NCI-H1417 (cell line): ENCODE measurements around the gene PGAM2.

Source experiments
- DNase-seq, 3 experiments: peaks; one replicate each; lab custom pipeline; 2025; lab: John Stamatoyannopoulos, UW

Gene PGAM2

GRCh38 chr7:44082541-44083207 is 17.3 kb upstream of the PGAM2 start:
- peak; percentile 98 to 99 (median 98) for DNase-seq

- DNase-seq: peak in 1 of 3 experiments; percentile 10
These were observed 15.9 kb upstream of the PGAM2 start for GRCh38 chr7:44081266-44081748.

DNA sequence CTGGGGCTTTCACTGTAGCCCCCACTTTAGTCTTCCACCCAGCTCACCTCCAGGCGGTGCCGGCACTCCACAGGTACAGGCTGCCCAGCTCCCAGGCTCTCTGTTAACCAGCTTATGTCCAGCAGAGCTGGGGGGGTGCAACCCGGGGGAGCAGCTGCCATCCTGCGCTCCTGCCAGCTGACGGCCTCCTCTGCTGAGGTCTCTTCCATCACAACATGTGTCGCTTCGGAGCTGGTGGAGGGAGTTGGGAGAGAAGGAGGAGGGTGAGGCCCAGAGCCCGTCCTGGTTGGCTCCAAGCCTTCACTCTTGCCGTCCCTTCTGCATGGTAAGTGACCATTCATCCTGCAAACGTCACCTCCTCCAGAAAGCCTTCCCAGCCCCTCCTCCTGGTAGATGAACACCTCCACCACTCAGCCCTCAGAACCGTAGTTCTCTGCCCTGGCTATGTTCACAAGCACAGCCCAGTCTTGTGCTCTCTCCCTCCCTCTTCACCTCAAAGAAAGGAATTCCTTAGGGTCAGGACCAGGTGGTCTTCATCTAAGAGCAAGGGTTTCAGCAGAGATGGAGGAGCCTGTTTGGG is 15.4 kb upstream of the PGAM2 start:
- DNase-seq: no peak

DNA sequence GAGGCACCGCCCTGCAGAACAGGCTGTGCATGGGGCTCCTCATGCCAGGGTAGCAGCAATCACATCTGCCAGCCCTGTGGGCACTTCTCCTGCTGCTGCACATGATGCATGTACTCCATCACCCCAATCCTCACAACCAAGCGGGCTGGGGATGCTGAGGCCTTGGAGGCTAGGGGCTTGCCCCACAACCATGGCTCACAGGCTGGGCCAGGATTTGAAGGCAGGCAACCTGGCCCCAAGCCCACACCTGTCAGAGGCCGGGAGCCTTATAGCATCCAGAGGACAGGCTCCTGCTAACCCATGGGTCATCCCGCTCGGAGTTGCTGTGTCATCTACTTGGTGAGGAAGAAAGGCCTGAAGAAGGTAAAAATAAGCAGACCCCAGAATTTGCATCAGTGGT is 14.8 kb upstream of the PGAM2 start:
- no peak for DNase-seq

DNA sequence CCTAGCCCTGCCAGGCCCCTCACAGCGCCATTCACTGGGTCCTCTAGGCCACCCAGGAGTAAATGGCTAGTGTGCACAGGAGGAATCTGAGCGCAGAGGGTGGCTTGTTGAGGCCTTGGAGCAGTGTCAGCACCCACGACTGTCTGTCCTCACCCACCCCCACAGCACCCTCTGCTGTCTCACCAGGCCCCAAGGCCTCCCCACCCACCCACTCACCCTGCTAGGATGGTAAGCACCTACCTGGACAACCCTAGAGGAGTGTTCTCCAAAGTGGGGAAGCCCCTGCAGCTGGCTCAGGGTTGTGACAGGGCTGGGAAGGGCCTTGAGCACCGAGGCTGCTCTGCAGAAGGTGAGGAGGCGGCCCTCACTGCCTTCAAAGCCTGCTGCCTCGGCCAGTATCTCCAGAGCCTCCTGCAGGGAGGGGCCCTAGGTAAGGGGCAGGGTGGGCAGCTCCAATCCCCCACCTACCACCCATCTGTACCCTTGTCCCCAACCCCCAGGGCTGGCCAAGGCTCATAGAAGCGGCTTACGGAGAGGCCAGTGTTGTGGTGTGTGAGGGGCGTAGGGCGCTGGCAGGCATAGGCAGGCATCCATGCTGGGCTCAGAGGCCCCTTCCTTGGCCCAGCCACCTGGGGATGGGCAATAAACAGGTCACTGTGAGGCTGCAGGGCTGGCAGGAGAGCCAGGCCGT is 14.1 kb upstream of the PGAM2 start:
- DNase-seq: no peak

DNA sequence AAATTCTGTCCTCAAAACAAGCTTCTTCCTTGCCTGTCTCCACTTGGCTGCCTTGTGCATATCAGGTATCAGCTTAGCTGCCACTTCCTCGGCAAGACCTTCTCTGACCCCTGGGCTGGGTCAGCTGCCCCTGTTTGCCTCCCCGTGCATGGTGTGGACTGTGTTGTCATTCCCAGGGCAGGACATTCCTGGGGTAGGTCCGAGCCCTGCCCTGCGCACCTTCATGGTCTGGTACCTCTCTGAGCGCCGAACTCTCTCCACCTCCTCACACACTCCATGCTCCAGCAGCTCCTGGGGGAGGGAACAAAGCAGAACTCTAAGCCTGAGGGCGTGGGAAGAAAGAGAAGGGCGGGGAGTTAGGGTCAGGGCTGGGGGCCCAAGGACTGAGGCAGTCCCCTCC is 13.2 kb upstream of the PGAM2 start:
- DNase-seq: no peak

GRCh38 chr7:44077681-44078091 is 12.3 kb upstream of the PGAM2 start:
- no peak for DNase-seq

GRCh38 chr7:44077061-44077460 is 11.7 kb upstream of the PGAM2 start:
- no peak for DNase-seq

DNA sequence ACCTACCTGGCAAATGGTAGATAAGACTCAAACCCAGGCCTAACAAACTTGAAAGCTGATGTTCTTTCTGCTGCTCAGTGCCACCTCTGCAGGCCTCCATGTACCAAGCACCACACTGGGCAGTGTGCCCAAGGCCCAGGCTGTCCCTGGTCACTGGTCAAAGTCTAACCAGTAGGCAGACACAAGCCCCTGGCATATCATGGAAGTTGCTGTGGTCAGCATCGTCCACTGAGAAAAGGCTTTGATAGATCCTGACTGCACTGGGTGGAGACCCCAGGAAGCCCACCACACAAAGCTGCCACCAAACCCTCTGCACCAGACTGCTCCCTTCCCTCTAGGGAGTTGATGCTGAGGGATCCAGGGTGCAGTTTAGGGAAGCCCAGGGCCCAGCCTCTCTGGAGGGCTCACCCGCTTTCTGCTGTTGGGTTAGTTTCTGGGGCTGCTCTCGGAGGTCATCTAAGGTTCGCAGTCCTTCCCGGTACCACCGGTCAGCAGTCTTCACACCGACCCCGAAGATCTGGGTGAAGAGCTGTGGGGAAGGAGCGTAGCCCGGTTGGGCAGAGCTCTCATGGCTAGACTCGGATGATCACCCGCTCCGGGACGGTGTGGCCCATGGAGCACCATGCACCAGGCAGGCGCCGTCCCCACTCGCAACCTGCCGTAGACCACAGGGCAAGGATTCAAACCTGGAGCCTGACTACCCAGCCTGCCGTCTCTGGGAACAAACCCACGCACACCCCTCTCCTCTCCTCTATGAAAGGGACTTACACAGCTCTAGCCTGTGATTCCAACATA is 10.9 kb upstream of the PGAM2 start:
- no peak for DNase-seq

GRCh38 chr7:44075296-44076075 is 10.1 kb upstream of the PGAM2 start:
- no peak for DNase-seq

- no peak for DNase-seq
These were observed 9.0 kb upstream of the PGAM2 start for GRCh38 chr7:44074349-44074695.

DNA sequence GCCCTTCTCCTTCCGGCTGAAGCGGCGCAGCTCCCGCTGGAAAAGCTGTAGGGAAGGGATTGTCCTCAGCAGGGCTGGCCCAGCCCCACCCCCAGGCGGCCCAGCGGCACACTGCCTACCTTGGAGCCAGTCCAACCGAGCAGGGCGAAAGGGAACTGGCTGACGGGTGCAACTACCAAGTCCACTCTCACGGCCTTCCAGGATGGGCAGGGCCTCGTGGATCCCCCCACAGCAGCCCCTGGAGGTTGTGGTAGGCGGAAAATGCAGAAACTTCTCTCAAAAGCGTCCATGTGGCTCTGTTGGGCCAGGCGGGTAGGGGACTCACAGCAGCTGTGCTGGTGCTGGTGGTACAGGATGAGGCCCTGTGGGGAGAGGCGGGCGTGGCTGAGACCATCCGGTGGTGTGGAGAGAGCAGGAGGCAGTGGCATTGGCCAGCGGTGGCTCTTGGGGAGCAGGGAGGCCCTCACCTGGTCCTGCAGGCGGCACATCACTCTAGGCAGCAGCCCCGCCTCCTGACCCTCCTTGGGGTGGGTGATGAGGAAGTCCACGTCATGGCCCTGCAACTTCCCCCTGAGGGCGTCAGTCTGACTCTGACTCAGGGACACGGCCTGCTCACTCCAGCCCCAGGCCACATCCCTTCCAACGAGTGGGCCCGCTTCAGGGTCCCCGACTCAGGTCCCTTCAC is 8.4 kb upstream of the PGAM2 start:
- DNase-seq: no peak

DNA sequence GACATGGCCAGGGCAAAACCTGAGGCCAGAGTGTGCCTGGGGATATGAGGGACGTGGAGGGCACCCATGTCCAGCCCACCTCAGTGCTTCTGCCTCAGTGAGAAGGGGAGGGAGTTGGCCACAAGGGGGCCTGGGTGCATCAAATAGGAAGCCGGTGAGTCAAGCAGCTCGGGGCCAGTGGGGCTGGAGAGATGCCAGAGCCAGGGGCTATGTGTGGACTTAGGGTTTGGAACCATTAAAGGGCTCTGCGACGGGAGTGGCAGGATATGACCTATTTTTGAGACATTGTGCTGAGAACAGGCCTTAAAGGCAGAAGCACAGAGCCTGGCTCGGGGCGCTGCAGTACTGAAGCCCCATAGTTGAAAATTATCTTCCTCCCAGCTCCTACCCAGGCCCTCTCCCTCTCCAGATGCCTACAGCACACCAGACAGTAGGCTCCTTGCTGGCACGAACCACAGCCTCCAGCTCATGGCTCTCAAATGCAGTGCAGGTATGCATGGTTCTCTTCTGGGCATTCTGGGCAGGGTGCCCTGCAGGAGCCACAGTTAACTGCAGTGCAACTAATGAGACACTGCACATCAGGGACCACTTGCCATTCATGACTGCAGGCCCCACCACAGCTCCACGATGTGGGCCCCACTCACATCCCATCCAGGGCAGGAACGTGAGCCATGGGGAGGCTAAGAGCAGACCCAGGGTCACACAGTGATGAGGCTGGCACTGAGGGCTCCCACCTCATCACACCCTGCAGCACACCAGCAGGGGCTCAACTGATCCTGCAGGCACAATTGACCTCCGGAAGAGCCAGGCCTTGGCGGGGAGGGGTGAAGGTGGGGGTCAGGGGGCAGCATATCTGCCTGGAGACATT is 7.2 kb upstream of the PGAM2 start:
- DNase-seq: peak; percentile 1 to 74 (median 51)

DNA sequence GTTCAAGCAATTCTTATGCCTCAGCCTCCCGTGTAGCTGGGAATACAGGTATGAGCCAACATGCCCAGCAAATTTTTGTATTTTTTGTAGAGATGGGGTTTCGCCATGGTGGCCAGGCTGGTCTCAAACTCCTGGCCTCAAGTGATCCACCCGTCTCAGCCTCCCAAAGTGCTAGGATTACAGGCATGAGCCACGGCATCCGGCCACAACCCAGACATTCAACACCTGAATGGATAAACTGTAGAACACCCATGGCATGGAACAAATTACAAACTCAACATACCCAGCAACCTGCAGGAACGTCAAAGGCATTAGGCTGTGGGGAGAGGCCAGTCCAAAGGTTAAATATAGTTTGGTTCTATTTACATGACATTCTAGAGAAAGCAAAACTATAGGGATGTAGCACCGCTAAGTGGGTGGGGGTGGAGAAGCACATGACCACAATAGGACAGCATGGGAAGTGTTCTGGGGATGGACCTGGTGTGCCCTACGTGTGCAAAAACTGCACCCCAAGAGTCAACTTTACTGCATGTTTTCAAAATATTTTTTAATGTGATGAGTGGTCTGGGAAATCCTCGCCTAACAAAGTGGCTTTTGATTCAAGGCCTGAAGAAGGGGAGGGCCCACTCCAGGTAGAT is 6.5 kb upstream of the PGAM2 start:
- no peak for DNase-seq

DNA sequence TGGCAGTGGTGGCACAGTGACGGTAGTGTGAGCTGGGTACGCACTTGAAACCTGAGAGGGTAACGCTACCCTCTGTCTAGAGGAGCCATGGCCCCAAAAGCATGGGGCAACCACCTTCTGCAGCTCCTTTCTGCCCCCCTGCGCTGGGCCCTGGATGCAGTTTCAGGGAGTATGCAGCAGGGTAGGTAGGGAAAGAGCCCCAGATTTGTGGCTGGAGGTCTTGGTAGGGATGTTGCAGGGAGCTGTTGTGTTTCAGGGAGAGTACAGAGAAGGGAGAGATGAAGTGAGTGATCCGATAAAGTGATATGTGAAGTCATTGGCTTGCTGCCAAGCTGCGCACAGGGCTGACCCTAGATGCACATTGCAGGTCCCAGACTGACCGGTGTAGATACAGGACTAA is 2.7 kb upstream of the PGAM2 start:
- peak in 1 of 3 experiments; percentile 24 for DNase-seq

- DNase-seq: no peak
These were observed 1.9 kb upstream of the PGAM2 start for GRCh38 chr7:44067064-44067951.

GRCh38 chr7:44066494-44067063 is 1.2 kb upstream of the PGAM2 start:
- DNase-seq: no peak

- peak in 1 of 3 experiments; percentile 53 for DNase-seq
These were observed 719 bp upstream of the PGAM2 start for GRCh38 chr7:44066111-44066460.
